ENCODE measurements around the gene SNX33.

- TF ChIP-seq CTCF (IDR thresholded peaks at IDR 0.05): no peak
- no peak for TF ChIP-seq POLR2A (IDR thresholded peaks at IDR 0.05)
These were observed 14.0 kb downstream of the SNX33 start for GRCh38 chr15:75661756-75662140.

Measured in heart left ventricle (tissue), 13 donors.